Mesodermal cell (in vitro differentiated cells): ENCODE measurements around the gene MYO1D.

Experiments used
- H3K27ac ChIP-seq: 2 replicates; pipeline ENCODE4 v1.7.0; 2013; ENCODE audit warnings: mild to moderate bottlenecking, low read depth, low read length, moderate library complexity; ENCODE audit not compliant: severe bottlenecking
- H3K36me3 ChIP-seq: 2 replicates; pipeline ENCODE4 v1.7.1; 2013; ENCODE audit warnings: mild to moderate bottlenecking, low read length, moderate library complexity; ENCODE audit not compliant: control insufficient read depth, insufficient read depth
- H3K4me1 ChIP-seq: one replicate; pipeline ENCODE4 v1.7.1; 2013; ENCODE audit warnings: mild to moderate bottlenecking, low read length; ENCODE audit not compliant: insufficient read depth, control insufficient read depth, poor library complexity, severe bottlenecking
- H3K4me3 ChIP-seq: 2 replicates; pipeline ENCODE4 v1.7.0; 2013; ENCODE audit warnings: low read length, control low read depth, mild to moderate bottlenecking; ENCODE audit not compliant: insufficient read depth, poor library complexity, severe bottlenecking; ENCODE audit errors: extremely low read depth
- H3K9me3 ChIP-seq: 2 replicates; pipeline ENCODE4 v1.7.1; 2013; ENCODE audit warnings: mild to moderate bottlenecking, low read length, moderate library complexity; ENCODE audit not compliant: control insufficient read depth
- WGBS, 2 experiments: methylation state at CpG; one replicate each; pipeline ENCODE4 v1.1.5; 2013; ENCODE audit warnings: missing lambda C conversion rate in 2 of 2; ENCODE audit not compliant: insufficient coverage in 2 of 2; 5-methylcytosine and 5-hydroxymethylcytosine counted together

The MYO1D gene

GRCh38 chr17:32583053-32583452 lies 293.9 kb downstream of the MYO1D start:
- Histone ChIP-seq H3K9me3 (peaks cover 15% of the 10 kb centered on the region), H3K36me3 (no peaks in the 10 kb centered on the region), H3K4me1 (peaks cover 5% of the 10 kb centered on the region), H3K27ac (no peak overlapping the region), H3K4me3 (no peak overlapping the region)
- no CpG with 5 or more reads among the region's 1 CpG for WGBS, 2 experiments

GRCh38 chr17:32575852-32576251 lies 301.1 kb downstream of the MYO1D start:
- no peak overlapping the region for H3K27ac ChIP-seq
- H3K36me3 ChIP-seq, result no peaks in the 10 kb centered on the region
- H3K4me1 ChIP-seq, result no peaks in the 10 kb centered on the region
- peaks cover 4% of the 10 kb centered on the region for H3K9me3 ChIP-seq
- H3K4me3 ChIP-seq, result no peak overlapping the region

- Histone ChIP-seq H3K27ac (no peak overlapping the region), H3K9me3 (no peaks in the 10 kb centered on the region), H3K36me3 (no peaks in the 10 kb centered on the region), H3K4me1 (peaks cover 4% of the 10 kb centered on the region), H3K4me3 (no peak overlapping the region)
- WGBS, 2 experiments, result 94% methylated on average over 2 of the region's 2 CpGs; no CpG with 5 or more reads in 1 of the 2 experiments
Measured at GRCh38 chr17:32570081-32570396, 306.9 kb downstream of the MYO1D start.

- WGBS, 2 experiments, result 78 to 100% methylated on average over 5 to 6 of the region's 7 CpGs
- H3K4me1 ChIP-seq, result peaks cover 4% of the 10 kb centered on the region
- H3K4me3 ChIP-seq, result no peak overlapping the region
- H3K36me3 ChIP-seq, result no peaks in the 10 kb centered on the region
- H3K27ac ChIP-seq, result no peak overlapping the region
- no peaks in the 10 kb centered on the region for H3K9me3 ChIP-seq
Measured at GRCh38 chr17:32569171-32570080, 307.5 kb downstream of the MYO1D start.

GRCh38 chr17:32568705-32569104 lies 308.2 kb downstream of the MYO1D start:
- no peaks in the 10 kb centered on the region for H3K36me3 ChIP-seq
- H3K4me1 ChIP-seq, result peaks cover 4% of the 10 kb centered on the region
- no peak overlapping the region for H3K4me3 ChIP-seq
- WGBS, 2 experiments, result 94 to 95% methylated on average over 2 to 4 of the region's 4 CpGs
- no peaks in the 10 kb centered on the region for H3K9me3 ChIP-seq
- H3K27ac ChIP-seq, result no peak overlapping the region

- Histone ChIP-seq H3K9me3 (no peaks in the 10 kb centered on the region), H3K36me3 (no peaks in the 10 kb centered on the region), H3K4me3 (no peak overlapping the region), H3K27ac (no peak overlapping the region), H3K4me1 (peaks cover 4% of the 10 kb centered on the region)
- WGBS, 2 experiments, result 96 to 97% methylated on average over 3 to 4 of the region's 4 CpGs
Measured at GRCh38 chr17:32567511-32567910, 309.4 kb downstream of the MYO1D start.

GRCh38 chr17:32567086-32567485 lies 309.8 kb downstream of the MYO1D start:
- H3K4me1 ChIP-seq, result peaks cover 4% of the 10 kb centered on the region
- no peaks in the 10 kb centered on the region for H3K9me3 ChIP-seq
- WGBS, 2 experiments, result 83 to 100% methylated on average over 2 to 3 of the region's 4 CpGs
- H3K36me3 ChIP-seq, result no peaks in the 10 kb centered on the region
- no peak overlapping the region for H3K27ac ChIP-seq
- H3K4me3 ChIP-seq, result no peak overlapping the region

GRCh38 chr17:32566303-32566702 lies 310.6 kb downstream of the MYO1D start:
- Histone ChIP-seq H3K36me3 (no peaks in the 10 kb centered on the region), H3K4me3 (no peak overlapping the region), H3K9me3 (no peaks in the 10 kb centered on the region), H3K4me1 (peaks cover 4% of the 10 kb centered on the region), H3K27ac (no peak overlapping the region)
- WGBS, 2 experiments, result 88% methylated on average over 4 of the region's 5 CpGs

GRCh38 chr17:32565401-32565800 lies 311.5 kb downstream of the MYO1D start:
- Histone ChIP-seq H3K27ac (no peak overlapping the region), H3K4me3 (no peak overlapping the region), H3K36me3 (no peaks in the 10 kb centered on the region), H3K9me3 (no peaks in the 10 kb centered on the region), H3K4me1 (peaks cover 4% of the 10 kb centered on the region)
- 89 to 93% methylated on average over 3 of the region's 3 CpGs for WGBS, 2 experiments

- Histone ChIP-seq H3K27ac (no peak overlapping the region), H3K9me3 (no peaks in the 10 kb centered on the region), H3K4me3 (no peak overlapping the region), H3K36me3 (no peaks in the 10 kb centered on the region), H3K4me1 (peaks cover under 1% of the 10 kb centered on the region)
- WGBS, 2 experiments, result 89 to 90% methylated on average over 2 of the region's 3 CpGs
Measured at GRCh38 chr17:32564325-32564724, 312.6 kb downstream of the MYO1D start.

- H3K27ac ChIP-seq, result no peak overlapping the region
- no peaks in the 10 kb centered on the region for H3K9me3 ChIP-seq
- no peak overlapping the region for H3K4me3 ChIP-seq
- no peaks in the 10 kb centered on the region for H3K36me3 ChIP-seq
- no peaks in the 10 kb centered on the region for H3K4me1 ChIP-seq
- WGBS, 2 experiments, result 100% methylated on average over 1 to 4 of the region's 6 CpGs
Measured at GRCh38 chr17:32563583-32563982, 313.3 kb downstream of the MYO1D start.
